HG03039 (cell line): ENCODE data around the gene ABCA4.
"Not testable (repeated sequence)": the region's sequence is repeated elsewhere in the genome, so short reads cannot be mapped to it uniquely, and the experiment has no call there.

Experiments used
- ATAC-seq: cut with Tn5 transposase; IDR thresholded peaks from one replicate; pipeline ENCODE4 v1.9.1; 2021; ENCODE audit warnings: mild to moderate bottlenecking, moderate library complexity; ENCODE audit not compliant: unreplicated experiment

ABCA4 gene

DNA sequence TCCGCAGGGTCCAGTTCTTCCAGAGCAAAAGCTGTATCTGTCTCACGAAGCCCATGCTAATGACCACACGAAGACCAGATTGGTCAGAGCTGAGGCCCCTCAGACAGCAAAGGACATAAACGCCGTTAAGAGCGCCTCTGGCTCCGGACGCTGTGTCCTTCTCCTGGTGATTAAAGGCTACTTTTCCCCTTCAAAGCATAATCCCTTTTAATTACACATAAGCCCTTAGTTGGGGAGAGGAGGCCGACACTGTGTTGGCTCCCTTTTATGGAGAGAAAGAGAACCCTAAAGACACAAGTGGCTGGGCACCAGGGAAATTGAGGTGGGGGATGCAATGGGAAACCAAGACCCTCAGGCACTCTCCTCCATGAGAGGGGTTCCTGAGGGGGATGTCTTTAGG, at the start of gene ABCA4:
Gene ABCA4, minus strand, starts transcription at position 158 of the 400 bp plus-strand sequence. Its CDS starts 103 bp downstream, at position 55.
- ATAC-seq = no peak

DNA sequence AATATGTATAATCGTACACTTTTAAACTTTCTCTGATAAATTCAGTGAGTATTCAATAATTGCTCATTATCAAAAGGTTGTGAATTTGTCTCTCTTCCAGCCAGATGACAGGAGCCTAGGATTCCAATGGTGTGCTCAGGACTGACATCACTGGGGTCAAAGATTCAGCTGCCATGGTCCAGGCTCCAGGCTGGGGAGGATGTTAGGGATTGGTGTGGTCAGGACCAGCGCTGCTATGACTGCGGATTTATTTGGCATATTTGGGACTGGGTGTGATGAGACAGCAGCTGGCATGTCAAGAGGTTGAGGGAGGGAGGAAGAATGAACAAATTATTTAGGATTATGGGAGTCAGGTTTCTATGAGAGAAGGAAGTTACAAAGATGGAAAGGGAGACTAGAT, 48.2 kb upstream of the ABCA4 start:
- no peak for ATAC-seq

DNA sequence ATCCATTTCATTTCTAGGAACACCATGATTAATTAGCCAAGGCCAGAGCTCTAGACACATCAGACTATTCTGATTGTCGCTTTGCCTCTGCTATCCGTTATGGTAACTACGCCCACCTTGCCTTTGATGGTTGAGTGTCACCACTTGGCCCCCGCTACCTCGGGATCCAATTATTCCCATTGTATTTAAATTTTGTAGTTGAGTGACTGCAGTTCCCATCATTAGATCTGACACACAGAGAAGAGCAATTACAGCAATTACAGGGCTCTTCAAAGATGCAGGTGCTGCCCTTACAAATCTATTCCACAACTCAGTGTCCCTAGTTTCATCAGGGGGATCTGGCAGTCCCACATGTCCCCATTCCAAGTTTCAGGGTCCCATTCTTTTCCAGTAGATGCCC, 44.9 kb upstream of the ABCA4 start:
- no peak for ATAC-seq

DNA sequence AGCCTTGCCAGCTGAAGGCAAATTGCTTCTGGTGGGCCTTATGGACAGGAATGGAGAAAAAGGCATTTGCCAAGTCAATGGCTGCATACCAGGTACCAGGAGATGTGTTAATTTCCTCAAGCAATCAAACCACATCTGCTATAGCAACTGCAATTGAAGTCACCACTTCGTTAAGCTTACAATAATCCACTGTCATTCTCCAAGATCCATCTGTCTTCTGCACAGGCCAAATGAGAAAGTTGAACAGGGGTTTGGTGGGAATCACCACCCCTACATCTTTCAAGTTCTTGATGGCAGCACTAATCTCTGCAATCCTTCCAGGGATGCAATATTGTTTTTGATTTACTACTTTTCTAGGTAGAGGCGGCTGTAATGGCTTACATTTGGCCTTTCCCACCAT, 43.9 kb upstream of the ABCA4 start:
- ATAC-seq = not testable (repeated sequence)

DNA sequence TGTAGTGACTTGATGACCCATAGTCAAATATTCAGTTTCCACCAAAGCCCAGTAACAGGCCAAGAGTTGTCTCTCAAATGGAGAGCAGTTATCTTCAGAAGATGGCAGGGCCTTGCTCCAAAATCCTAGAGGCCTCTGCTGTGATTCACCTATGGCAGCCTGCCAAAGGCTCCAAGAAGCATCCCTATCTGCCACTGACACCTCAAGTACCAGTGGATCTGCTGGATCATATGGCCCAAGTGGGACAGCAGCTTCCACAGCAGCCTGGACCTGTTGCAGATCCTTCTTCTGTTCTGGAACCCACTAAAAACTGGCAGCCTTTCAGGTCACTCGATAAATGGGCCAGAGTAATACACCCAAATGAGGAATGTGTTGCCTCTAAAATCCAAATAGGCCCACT, 43.2 kb upstream of the ABCA4 start:
- not testable (repeated sequence) for ATAC-seq

DNA sequence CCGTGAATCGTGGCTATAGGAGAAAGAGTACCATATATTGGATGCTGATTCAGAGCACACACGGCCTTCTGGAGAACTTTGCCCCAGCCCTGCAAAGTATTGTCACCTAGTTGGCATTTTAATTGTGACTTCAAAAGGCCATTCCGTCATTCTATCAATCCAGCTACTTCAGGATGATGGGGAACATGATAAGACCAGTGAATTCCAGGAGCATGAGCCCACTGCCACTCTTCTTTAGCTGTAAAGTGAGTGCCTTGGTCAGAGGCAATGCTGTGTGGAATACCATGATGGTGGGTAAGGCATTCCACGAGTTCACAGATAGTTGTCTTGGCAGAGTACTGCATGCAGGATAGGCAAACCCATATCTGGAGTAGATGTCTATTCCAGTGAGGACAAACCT, 42.3 kb upstream of the ABCA4 start:
- not testable (repeated sequence) for ATAC-seq

DNA sequence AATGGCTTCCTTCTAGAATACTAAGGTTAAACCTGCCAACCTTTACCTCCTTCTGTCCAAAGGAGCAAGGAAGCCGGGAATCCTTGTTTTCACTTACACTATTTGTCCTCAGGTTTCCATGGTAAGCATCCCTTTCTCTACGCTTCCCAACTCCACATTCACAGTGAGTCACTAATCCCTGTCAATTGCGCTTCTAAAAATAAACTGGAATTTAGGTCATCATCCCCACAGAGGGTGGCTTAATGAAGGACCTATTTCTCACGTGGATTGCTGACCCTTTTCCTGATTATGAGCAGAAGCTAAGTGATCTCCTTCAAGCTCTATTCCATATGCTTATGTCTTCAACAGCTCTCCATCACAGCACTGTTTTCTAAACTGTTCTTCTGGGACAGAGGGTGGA, 39.9 kb upstream of the ABCA4 start:
- no peak for ATAC-seq

DNA sequence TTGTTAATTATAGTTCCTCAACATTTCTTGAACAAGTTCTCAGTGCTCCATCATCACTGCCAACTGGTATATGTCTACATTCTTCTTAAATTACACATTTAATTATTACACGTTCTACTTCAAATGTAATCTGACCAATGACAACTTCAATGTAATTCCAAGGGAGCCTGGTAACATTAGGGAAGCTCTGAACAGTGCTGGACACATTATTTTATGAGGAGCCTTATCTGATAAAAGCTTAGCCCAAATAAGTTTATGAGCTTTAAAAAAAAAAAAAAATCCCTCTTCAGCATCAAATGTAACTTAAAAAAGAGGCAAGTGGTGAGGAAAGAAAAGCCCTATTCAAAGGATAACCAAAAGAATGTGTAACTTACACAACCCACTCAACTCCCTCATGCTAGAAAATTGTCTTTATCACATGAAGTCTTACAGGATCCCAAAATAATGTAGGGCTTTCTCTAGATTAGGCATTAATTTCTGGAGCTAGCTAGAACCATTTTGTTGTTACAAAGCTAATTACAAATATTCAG, 35.2 kb upstream of the ABCA4 start:
- ATAC-seq = no peak

DNA sequence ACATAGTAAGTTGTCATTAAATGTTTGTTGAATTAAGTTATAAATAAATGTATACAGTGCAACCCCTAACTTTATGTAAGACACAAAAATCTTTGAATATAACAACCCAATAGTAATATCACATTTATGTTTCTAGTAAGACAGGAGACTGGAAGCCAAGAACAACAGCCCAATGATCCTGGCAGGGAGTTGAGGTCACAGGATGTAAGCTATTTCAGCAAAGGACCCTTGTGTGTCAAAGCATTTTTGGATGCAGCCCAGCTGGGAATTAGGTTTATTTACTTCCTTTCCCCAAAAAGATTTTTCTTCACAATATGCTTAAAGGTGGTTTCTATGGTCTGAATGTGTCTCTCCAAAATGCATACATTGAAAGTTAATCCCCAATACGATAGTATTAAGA, 34.0 kb upstream of the ABCA4 start:
- no peak for ATAC-seq

DNA sequence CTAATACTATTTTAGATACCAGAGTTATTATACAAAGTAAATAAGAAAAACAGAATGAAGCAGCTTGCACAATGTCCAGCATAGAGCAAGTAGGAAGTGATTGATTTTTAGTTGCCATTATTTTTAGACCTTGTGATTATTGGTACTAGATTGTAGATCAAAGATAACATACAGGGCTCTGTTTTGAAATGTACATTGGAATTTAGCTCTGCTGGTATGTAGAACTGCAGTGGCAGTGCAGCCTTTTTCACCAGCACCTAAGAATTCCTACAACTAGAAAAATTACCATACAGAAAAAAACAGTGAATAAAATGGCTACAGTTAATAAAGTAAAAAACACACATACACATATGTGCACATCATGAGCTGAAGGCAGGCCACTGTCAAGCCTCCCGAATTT, 32.2 kb upstream of the ABCA4 start:
- no peak for ATAC-seq

DNA sequence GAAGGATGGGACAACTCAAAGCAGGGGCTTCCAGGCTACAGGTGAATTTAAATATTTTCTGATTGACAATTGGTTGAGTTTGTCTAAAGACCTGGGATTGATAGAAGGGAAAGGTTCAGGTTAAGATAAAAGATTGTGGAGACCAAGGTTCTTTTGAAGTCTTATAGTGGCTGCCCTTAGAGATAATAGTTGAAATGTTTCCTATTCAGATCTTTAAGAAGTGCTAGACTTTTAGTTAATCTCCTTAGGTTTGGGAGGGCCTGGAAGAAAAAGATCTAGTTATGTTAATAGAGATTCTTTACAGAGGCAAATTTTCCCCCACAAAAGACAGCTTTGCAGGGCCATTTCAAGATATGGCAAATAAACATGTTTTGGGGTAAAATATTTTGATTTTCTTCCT, 28.2 kb upstream of the ABCA4 start:
- not testable (repeated sequence) for ATAC-seq

DNA sequence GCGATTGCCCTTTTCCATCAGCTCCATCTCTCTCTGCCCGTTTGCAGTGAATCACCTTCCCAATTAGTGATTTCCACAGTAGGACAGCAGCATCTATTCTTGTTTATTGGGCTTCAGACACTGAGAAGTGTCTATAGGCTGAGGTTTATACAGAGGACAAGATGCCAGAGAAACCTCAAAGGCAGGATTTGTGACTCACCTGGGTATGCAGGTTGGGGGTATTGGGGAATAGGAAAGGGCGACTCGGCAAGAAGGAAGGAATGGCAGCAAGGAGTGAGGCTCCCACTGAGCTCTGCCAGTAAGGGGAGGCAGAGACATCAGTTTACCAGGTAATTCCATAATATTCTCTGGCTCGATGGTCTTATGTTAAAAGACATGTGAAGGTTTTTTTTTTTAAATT, 25.3 kb upstream of the ABCA4 start:
- ATAC-seq = no peak

DNA sequence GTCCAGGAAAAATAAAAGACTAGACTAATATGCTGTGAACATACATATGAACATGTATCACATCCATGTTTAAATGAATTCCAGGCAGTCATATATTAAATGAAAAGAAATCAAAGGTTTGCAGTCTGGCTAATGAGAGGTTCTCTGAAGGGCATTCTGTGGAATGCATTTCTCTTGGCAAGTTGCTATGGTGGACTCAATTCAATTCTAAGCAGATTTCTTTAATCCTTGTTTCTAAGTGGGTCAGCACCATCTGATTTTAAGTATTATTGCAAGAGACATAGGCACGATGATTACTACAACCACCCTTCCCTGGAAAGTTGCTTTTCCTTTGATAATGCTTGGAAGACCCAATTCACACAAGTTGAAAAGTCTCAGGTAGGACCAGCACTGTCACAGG, 23.9 kb upstream of the ABCA4 start:
- no peak for ATAC-seq

DNA sequence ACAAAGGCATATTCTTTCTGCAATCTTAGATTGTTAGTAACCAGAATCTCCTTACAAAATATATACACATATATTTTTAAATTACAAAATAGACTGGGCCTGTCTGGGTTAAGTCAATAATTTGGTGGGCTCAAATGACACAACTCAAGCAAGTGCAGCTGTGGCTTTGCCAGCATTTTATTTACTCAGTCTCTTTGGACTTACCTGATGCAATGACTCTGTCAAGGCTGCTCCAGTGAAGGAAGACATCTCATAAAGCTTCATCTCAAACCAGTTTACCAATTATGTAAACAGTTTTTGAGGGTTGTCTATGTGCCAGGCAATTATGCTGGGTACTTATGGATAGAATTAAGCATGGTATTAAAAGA, 22.8 kb upstream of the ABCA4 start:
- no peak for ATAC-seq

DNA sequence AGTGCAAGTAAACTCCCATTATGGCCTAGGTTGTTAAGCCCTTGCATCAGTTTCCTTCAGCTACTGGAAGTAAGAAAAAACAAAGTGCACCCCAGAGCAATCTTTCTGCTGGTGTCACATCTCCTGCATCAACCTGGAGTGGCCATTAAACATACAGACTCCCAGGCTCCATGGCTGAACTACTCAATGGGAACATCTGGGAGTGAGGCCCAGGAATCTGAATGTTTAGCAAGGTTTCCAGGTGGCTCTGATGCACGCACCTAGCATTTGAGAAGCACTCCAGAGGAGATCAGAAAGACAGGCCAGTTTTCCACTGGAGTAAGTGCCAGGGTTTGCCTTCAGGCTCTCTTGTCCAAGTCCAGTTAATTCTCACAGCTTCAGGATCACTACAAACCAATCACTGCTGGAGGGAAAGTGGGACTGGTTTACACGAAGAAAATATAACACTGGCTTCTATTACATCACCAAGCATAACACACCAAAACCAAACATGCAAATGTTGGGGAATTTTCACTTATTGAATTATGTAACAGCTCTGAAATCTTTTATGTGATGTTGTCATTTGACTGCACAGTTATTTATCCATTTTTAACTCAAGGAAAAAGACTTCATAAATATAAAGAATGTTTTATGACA, 22.3 kb upstream of the ABCA4 start:
- no peak for ATAC-seq

DNA sequence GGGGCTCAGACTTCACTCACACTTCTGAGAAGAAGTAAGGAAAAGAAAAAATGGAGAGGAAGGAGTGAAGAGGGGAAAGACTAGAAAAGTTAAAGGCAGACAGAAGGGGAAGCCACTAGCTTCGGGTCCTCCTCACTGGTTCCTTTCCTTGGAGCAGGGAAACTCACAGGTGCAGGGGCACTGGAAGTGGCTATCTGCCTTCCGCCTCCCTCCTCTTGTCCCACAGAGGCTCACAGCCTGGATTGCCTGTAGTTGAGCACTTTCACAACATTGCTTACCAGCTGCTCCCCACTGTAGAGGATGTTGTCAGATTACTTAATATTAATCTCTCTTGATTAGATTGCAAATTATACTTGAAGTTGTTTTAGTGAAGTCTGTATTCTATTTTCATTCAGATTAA, 21.6 kb upstream of the ABCA4 start:
- ATAC-seq = no peak

DNA sequence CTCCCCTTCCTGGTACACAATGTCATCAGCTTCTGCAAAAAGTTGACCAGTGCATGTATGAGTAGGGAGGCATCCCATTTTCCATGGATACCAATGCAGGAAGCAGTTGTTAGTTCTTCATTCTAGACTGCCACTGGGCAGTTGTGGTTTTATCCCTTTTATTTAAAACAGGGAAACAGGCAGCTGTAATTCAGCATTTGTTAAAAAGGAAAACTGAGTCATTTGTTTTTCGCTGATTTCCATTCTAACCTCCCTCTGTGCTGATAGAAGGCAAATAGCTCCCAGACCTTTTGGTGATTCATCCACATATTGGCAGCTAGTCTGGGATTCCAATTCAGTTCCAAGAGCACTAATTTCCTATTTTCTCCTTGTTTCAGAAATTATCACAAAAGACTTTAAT, 21.1 kb upstream of the ABCA4 start:
- no peak for ATAC-seq

DNA sequence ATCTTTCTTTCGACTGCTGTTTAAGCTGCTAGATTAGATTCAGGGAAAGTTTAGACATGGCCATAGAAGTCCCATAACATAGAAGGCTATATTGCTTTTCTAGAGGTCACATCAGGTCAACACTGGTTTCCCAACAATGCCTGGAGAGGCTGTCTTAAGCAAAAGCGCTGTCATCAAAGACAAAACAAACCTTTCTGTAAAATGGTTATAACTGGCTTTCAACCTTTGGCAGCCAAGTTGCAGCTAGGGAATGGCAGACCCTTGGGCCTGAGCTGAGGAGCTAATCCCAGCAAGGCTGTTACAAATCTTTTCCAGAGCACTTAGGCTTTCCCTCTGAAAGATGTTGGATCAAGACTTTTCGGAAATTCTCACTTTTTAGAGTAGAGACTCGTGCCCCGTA, 11.2 kb upstream of the ABCA4 start:
- no peak for ATAC-seq

DNA sequence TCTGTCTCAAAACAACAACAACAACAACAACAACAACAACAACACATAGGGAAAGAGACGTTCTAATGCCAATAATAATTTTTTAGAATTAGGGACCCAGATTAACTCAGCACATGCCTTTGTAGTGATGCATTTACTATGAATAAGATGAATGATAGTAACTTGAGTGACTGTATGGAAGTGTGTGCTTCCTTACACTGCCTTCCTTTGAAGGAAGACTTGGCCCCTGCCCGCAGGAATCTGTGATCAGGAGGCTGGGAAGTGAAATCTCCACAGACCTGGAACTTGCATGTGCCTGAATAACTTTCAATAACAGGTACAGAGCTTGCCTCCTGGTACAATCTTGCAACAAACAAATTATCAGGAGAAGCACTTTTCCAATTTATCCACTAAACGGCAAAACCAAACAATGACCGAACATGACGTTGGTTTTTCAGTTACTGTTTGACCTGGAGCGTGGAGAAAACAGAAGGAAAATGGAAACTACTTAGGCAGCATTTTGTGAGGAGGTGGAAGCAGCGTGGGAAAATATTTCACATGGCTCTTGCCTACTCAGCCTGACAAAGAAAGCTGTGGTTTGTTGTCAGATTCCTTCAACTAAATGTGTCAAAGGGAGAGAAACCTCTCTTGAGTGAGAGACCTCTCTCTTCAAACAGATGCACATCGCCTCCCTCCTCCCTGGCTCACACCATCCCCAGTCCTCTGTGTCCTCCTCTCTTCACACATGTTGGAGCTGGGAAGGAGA, 10.1 kb upstream of the ABCA4 start:
- ATAC-seq = no peak

DNA sequence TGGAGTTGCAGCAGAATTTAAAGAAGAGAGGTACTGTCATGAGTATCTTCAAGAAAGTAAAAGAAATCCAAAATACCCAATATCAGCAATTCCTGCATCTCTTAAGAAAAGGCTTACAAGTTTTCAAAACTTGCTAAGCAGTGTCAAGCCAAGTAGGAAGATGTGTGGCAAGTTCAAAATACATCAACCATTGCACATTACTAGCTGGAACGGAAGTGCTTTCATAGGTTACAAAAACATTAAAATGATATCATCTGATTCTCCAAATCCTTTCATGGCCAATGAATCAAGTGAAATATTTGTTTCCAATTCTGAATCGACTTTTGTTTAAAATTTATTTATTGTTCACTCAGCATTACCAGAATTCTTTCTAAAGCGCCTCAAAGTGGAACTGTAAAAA, 5.7 kb upstream of the ABCA4 start:
- no peak for ATAC-seq

DNA sequence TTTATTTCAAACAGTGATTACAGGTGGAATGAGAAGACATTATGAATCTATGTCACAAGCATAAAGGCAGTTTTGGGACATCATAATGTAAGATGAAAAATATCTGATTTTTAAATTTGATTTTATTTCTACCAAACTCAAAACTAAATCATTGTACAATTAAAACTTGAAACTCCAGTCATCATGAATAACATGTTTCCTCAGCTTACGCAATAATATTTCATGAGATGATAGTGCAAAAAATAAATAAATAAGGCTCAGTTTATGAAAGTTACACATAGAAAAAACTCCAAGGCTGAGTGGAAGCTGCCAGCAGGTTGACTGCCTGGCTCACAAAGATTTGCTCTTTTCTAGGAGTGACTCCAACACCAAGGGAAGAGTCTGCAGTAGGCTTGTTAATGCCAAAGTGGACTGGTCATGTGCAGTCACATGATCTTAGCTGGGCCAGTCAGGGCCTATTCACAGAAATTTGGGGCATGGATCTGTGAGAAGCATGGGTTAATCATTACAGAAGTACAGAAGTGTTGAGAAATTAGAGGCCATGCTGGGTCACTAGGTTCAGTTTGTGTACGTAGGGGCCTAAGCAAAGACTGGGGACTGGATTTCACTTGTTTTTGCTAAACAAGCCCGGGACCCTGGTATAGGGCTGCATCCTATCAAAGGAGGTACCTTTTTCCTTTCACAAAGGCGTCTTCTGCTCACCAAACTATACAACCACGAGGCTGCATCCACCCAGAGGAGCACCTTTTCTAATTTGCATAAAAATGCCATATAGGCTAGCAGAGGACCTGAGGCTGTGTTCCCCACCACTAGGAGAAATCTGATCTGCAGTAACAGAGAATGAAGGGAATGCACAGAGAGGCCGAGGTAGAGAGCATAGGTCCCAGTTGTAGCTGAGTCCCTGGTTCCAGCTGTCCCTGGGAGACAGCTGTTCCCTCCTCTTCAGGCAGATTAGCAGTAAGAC, 4.9 kb upstream of the ABCA4 start:
- ATAC-seq = no peak
